NCI-H2227 (cell line): Measurements from ENCODE around the gene GNG12.

Experiments used
- DNase-seq: peaks from one replicate; lab custom pipeline; 2025; ENCODE audit not compliant: unreplicated experiment; lab: John Stamatoyannopoulos, UW

GNG12 gene

DNA sequence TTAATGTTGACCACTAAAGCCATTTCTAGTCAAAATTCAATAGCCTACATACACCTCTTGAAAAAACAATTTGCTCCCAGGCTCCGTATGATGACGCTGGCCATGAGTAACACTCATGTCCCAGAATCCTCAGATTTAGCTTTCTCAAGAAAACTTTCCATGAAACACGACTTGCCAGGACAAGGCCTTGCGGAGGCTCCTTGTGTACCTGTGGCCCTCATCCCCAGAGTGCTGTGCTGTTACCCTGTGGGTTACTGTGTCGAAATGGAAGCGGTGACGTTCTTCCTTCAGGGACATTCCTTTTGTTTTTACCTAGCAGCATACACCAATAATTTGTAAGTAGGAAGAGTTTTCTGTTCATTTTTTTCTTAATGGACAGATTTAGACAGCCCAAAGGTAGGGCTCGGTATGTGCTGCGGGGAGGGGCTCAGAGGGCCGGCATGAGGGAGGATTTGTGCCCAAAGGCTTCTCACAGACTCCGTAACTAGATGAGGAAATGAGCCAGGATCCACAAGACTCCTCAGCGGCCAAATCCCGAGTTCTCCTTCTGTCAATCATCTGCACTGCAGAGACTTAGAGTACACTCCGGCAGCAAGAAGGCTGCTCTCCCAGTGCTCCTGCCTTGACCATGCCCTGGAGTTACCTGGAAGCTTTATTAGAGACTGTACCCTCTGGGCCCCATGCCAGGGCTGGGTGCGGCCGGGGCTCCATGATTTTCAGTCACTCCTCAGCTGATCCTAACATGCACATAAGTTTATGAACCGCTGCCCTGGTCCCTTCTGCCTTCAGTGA, 17.8 kb downstream of the GNG12 start:
- DNase-seq: no peak

DNA sequence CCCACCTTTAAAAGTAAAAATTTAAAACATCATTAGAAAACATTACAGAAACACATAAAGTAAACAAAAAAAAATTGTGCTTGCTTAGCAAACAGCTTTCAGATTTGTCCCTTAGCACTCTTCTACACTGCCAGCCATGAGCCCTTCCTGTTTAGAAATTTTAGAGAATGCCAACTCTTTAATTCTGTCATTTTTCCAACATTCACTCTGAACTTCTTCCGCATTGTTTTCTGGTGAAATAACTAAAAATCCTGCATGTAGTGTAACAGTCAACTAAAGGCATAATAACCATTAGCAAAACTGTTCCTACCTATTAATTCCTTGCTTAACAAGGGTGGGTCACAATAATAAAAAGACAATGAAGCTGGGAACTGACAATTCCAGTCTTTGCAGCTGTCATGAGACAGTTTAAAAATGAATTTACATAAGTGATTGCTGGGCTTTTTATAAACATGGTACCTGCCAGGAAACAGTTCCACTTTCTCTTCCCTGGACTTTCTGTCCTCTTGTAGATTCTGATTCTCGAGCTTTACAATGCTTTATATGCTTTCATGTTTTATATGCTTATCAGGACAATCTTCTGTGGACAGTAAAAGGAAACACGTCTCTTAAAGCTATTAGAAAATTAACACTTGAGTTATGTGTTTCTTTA, 19.0 kb downstream of the GNG12 start:
- no peak for DNase-seq

DNA sequence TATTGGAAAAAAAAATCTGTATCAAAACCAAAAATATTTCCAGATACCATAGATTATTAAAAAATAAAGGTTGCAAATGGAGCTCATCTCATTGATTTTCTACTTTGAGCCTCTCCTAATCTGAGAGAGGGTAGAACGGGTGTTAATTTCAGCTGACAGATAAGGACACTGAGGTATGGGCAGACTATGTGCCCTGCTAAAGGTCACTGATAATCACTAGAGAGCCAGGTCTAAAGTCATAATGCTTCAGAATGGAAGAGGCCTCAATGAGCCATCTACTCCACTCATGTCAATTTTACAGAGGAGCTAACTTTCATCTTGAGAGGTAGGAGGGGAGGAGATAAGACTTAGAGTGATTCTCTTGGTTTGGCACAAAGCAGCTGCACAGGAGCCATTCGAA, 21.0 kb downstream of the GNG12 start:
- DNase-seq: no peak

DNA sequence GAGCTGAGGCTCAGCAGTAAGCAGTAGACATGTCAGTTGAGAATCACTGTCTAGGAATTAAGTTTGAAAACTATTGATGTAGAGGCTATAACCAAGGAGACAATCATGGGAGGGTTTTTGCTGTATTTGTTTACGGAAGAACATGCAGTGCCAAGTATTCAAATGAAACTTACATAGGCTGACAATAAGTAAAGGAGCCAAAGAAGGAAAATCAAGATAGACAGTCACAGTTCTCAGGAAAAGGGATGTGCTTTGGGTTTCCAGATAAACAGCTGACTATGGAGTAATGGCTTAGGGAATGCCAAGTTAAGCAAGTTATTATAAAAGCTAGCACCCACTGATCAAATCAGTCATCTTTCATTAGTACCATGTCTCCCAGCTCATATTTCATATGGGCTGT, 21.5 kb downstream of the GNG12 start:
- no peak for DNase-seq

DNA sequence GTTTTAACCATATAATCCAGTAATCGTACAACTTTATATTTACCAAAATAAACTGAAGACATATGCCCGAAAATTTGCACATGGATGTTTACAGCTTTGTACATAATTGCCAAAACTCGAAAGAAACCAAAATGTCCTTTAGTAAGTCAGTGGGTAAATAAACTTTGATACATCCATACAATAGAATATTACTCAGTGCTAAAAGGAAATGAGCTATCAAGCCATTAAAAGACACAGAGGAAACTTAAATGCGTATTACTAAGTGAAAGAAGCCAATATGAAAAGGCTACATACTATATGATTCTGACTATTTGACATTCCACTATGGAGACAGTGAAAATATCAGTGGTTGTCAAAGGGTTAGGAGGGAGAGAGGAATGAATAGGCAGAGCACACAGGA, 23.4 kb downstream of the GNG12 start:
- DNase-seq: no peak

DNA sequence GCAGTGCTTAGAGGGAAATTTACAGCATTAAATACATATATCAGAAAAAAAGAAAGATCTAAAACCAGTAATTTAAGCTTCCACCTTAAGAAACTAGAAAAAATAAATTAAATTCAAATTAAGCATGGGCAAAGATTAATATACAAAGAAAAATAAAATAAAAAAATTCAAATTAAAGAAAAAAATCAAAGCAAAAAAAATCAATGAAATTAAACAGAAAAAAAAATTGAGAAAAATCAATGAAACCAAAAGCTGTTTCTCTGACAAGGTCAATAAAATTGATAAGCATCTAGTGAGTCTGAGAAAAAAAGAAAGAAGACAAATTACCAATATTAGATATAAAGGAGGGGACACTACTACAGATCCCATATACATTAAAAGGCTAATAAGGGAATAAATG, 26.0 kb downstream of the GNG12 start:
- no peak for DNase-seq

DNA sequence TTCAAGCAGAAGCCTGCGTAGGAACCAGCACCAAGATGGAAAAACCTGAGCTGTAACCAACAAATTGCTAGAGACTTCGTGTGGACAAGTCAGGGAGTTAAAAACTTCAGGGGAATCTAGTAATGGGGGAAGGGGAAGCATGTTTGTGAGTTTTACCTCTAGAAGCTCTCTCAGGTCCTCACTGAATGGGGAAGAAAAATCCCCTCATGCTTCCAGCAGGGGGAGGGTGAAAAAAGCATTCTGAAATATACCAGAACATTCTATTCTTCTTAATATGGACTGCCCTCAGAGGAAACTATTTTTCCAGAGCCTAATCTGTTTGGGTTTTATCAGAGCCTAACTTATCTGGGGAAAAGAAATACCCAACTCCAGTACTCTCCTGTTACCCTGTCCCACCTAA, 28.6 kb downstream of the GNG12 start:
- DNase-seq: no peak

DNA sequence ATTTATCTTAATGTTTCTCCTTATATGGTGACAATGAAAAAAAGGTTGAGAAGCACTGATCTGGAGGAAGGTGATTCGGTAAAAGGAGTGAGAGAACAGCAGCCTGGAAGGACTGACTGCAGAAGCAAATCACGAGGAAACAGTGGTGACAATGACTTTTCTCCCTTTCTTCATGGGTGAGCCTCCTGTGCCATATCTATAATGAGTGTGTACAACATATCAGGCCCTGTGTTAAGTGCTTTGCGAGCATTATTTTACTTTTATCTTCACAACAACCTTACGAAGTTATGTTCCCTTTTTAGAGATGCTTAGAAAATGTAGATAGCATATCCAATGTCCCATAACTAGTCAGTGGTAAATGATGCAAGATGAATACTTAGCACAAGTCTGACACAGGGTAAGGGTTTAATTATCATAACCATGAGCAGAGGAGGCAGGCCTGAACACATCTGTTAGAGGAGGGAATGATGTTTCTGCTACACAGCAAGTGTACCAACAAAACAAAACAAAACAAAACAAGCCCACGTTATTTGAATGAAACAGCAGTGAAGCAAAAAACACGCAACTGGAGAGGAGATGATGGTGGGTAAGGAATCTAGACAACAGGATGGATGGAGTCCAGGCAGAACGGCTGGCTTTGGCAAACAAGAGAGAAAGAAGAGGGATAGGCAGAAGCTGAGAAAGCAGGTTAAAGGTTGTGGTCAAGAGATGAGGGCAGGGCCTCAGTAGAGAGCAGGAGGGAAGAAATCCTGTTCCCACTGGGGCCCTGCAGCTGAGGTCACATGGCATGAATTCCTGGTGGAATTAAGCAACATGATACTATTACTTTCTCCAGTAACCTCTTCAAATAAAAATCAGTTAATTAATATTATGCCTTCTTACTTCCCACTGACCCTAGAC, 29.6 kb downstream of the GNG12 start:
- DNase-seq: no peak

DNA sequence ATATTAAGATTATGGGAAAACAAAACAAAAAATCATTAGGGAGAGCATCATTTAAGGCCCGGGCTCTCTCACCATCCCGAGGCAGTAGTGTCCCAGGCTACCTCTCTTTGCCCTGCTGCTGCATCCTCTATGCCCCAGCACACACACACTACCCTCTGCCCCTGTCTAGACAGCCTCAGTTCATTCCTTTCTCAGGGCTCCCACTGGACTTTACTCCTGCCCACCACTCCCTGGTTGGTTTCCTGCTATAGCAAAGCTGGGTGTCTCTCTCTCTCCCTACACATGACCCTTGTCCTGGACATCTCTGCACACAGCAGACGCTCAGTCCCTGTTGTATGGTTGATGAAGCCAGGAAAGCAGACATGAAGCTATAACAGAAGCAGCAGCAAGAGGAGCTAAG, 30.7 kb downstream of the GNG12 start:
- no peak for DNase-seq

DNA sequence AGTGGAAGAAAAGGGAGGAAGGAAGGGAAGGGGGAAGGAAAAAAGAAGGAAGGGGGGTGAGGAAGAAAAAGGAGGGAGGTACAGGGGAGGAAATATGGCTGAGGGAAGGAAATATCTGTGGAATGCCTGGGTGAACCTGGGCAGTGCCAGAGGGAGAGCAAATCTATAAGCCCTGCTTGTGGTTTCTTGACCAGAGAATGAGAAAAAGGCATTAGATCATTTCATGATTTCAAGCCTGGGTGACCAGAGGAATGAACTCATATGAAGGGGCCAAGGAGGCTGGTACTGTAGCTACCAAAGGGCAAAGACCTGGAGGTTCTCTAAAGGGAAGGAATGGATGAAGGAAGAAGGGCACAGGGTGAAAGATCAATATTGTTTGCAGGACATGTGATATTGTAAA, 31.4 kb downstream of the GNG12 start:
- DNase-seq: no peak

DNA sequence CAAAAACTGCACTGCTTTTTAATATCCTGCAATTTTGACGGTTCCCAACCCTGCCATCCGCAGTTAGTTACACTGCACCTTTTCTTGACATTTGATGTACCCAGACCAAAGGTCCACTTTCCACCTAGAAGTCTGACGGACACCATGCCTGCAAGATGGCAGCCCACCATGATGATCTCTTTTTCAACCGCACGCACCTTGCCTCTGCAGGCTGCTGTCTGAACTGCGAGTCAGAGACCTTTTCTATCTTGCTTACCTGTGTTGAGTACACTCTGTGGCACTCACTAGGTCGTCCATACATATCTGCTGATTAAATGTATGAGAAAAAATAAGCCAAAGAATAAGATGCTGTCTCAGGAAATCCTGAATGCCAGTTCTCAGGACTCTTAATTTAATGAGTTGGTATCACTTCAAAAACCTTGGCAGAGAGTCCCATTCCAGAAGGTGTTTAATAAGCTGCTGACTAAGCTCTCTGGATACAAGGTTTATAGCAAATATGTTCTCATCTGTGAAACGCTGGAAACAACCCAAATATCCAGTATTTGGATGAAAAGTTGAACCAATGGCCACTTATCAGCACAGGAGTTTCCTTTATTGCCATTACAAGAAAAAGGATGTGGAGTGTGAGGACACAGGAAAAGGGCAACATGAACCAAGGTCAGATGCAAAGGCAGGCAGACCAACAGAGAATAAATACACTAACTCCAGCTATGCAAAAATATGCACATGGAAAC, 37.9 kb downstream of the GNG12 start:
- DNase-seq: no peak

DNA sequence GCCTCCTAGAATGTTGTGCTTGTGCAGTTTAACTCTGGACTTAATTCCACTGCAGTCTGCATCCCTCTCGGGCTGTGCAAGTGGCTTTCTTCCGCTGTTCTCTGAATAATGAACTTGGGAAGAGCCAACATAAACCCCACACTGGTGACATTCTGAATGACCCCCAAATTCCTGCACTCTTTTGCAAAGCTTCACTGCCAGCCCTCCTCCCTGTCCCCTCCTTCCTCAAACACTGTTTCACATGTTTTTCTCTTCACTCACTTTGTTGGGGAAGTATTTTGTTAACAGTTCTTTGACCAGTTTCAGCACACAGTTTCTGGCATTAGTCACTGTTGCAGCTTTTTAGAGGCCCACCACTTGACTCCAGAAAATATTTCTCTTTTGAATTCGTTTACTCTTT, 39.7 kb downstream of the GNG12 start:
- no peak for DNase-seq

DNA sequence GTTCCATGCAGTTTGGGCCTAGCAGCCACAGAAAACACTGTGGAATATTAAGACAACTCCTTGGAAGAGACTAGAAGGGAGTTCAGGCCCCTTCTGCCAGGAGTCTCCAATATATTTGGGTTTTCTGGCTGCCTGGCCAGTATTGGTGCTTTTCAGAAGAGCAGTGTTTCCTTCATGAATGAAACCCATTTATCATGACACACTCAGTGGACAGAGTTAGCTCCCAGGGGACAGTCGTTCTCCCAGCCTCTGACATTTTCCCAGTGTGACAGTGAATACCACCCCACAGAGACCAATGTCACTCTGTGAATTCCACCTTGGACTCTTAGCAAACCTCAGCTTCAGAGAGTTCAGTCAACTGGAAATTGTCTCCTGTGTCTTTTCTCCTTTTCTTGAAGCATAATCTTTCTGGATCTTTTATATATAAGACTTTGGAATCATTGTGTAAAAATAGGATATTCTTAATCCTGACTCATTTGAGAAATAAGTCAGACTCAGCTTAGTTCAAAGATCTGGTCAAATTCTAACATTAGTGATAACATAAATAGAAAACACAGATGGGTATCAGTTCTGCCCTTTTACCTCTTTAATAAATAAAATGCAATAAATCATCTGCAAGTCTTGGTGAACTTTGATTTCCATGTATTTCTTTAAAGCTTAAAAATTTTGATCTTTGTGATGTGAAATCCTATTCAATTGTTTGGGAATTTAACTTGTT, 40.4 kb downstream of the GNG12 start:
- no peak for DNase-seq

DNA sequence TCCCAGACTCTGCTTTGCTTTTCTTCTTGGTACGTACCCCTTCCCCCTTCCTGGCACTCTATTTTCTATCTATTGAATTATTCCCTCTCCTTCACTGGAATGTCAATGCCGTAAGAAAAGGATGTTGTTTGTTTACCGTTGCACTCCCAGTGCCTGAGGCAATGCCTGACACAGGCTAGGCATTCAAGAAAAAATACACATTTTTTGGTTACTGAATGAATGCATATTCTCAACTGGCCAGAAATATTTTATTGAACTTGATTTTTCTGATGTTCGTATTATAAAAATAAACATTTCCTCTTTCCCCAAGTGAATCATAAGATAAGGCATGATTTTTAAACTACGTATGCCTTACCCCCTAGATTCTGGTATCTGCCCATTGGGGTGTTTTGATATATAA, 41.2 kb downstream of the GNG12 start:
- no peak for DNase-seq

DNA sequence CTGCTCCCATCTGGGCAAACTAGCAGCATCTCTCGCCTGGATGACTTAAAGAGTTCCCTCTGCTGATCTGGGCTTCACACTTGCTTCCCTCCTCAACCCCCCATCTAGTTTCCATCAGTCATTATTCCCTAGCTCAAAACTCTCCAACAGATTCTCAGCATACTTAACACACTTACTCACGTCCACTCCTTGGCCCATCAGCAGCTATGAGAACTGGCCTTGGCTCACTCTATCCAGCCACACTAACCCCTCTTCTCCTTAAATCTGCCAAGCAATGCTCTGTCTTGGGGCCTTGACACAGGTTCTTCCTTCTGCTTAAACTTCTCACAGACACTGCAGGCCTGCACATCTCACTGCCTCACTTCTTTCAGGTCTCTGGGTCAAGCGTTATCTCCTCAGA, 41.6 kb downstream of the GNG12 start:
- DNase-seq: no peak

DNA sequence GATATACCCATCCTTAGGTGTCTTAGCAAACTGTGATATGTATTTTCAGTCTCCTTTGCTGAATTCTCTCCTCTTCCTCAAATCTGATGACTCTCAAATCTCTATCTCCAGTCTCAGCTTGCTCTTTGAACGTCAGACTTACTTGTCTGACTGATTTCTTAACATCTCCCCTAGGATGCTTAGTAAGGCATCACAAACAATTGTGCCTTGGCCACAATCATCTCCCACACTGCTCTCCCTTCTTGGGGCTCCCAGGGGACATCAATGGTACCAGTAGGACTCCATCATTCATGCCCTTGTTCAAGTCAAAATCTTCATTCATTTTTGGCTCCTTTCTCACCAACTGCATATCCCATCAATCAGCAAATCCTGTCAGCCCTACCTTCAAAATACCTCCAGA, 42.0 kb downstream of the GNG12 start:
- no peak for DNase-seq

DNA sequence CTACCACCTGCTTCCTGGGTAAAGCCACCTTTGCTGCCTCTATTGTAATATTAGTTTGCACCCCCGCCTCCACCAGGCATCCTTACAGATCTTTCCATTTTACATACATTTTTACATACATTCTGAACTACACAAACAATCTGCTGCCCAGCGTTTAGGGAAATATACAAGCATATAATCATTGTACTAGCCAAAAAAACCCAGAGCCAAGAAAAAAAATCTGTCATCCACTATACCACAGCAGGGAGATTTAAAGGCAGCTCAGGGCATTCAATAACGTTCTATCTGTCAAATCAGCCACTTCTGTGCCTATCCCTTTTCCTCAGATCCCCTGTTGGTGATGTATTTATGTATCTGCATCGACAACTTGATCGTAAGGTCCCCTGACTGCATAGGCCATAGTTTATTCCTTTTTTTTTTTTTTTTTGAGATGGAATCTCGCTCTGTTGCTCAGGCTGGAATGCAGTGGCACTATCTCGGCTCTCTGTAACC, 43.0 kb downstream of the GNG12 start:
- no peak for DNase-seq

DNA sequence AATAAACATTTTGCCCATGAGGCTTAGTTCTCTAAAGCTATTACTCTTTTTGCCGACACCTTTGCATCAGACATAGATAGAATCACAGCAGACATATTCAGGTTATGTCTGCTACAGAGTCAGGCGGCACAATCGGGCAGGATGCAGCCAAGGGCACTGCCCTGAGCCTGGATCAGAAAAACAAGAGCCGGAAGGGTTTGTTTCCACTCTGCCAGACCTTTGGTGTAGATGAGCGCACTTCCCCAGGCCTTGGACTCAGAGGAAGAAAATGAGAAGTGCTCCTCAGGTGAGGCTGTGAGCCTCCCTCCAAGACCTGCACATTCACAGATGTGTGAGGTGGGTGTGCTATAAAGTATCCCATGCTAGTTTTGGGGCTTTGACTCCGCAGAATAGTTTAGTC, 43.7 kb downstream of the GNG12 start:
- DNase-seq: no peak

DNA sequence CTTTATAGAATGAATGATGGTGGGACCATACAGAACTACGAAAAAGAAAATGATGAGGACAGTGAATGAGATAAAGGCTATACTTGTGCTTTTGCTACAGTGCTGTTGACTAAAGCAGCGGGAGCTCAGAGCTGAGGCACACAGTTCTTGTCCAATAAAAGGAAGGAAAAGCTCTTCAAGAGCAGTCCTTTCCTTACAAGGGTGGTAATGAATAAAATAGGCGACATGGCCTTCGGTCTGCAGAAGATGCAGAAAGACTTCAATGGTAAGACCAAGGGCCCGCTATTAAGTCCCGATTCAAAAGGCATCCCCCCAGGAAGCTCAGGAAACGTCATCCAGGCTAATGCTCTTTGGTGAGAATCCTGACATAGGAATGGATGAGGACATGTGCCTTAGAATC, 44.4 kb downstream of the GNG12 start:
- no peak for DNase-seq

DNA sequence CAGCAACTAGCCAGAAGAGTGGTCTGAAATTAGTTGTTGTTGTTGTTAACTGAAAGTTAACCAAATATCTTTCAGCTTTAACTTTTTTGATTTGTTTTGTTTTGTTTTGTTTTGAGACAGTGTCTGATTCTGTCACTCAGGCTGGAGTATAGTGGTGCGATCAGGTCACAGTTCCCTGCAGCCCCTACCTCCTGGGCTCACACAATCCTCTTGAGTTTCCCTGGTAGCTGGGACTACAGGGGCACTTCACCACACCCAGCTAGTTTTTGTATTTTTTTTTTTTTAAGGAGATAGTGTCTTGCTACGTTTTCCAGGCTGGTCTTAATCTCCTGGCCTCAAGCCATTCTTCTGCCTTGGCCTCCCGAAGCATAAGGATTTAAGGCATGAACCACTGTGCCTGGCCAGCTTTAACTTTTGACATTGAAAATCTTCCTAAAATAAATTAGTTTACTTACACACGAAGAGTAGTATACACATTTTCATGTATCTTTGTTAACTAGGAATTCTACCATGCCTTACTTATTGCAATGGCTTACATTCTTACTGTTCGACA, 45.0 kb downstream of the GNG12 start:
- DNase-seq: no peak
